Thyroid gland (tissue), 4 donors: Measurements from ENCODE around the gene BRMS1L. TPM values are rescaled to one million over a fixed set of nuclear protein-coding genes. Genes with fewer than 3 reads are reported as not detected.
"Not testable (repeated sequence)": the region's sequence is repeated elsewhere in the genome, so short reads cannot be mapped to it uniquely, and the experiment has no call there.

Source experiments
- DNase-seq, 2 donors: peaks; one replicate each; pipeline ENCODE4 v3.0.0-alpha.2; 2019
- H3K27ac ChIP-seq, 3 donors: fragments of 200-600 bp; sonication (generic); 1 replicate in 2 of 3; 2 replicates in 1 of 3; pipeline ENCODE4 v1.5.1; 2016 to 2019; ENCODE audit warnings: mild to moderate bottlenecking in 1 of 3, moderate library complexity in 1 of 3
- H3K27me3 ChIP-seq: fragments of 200-600 bp; sonication (generic); one replicate; pipeline ENCODE4 v1.5.1; 2019
- H3K36me3 ChIP-seq, 2 donors: fragments of 200-600 bp; sonication (generic); one replicate each; pipeline ENCODE4 v1.5.1; 2016 to 2019
- H3K4me1 ChIP-seq, 2 donors: fragments of 200-600 bp; sonication (generic); one replicate each; pipeline ENCODE4 v1.5.1; 2017 to 2019
- H3K4me3 ChIP-seq, 3 donors: fragments of 200-600 bp; sonication (generic); replicated peaks in 1 of 3; 1 replicate in 2 of 3; 2 replicates in 1 of 3; pipeline ENCODE4 v1.5.1; 2016; ENCODE audit warnings: mild to moderate bottlenecking in 1 of 3
- H3K9me3 ChIP-seq: fragments of 200-600 bp; sonication (generic); one replicate; pipeline ENCODE4 v1.5.1; 2017
- CTCF ChIP-seq, 6 experiments: fragments of 200-600 bp in 3 of 6; fragments of 450-650 bp in 3 of 6; sonication (generic) in 3 of 6; IDR thresholded peaks; one replicate each; pipeline ENCODE4 v1.5.1; 2016 to 2019; ENCODE audit warnings: antibody characterized with exemption in 6 of 6, mild to moderate bottlenecking in 2 of 6, inconsistent platforms in 1 of 6, moderate library complexity in 1 of 6
- POLR2A ChIP-seq, 2 donors: fragments of 450-650 bp; IDR thresholded peaks; one replicate each; pipeline ENCODE4 v1.6.1; 2017; ENCODE audit warnings: antibody characterized with exemption in 2 of 2, mild to moderate bottlenecking in 2 of 2, moderate library complexity in 1 of 2
- WGBS, 2 donors: methylation state at CpG; one replicate each; pipeline ENCODE4 v1.1.5; 2017; 5-methylcytosine and 5-hydroxymethylcytosine counted together
- intact Hi-C: fragments of 100-400 bp; cut with DNase I; formaldehyde crosslinking; loops from one replicate; pipeline ENCODE4 v1.15.1; 2023
- total RNA-seq, 4 donors: library from RNA; depleted of rRNA; stranded (reverse); fragments of >200 nt; gene quantifications; one replicate each; pipeline ENCODE4 v1.2.3, GENCODE V29; 2016

BRMS1L gene
- total RNA-seq, 4 donors from 2014 or later, result 6.0 to 10.6 (median 8.3) TPM

GRCh38 chr14:35827678-35828472, 1.7 kb downstream of the BRMS1L start:
- peaks cover 0 to 4% of the 10 kb centered on the region in 2 donors for H3K36me3 ChIP-seq
- no peak for TF ChIP-seq POLR2A (IDR thresholded peaks at IDR 0.05)
- no peak for TF ChIP-seq CTCF (IDR thresholded peaks at IDR 0.05)
- H3K27ac ChIP-seq, result no peak overlapping the region
- no peak overlapping the region for H3K4me3 ChIP-seq
- DNase-seq, result no peak
- peaks cover 5 to 6% of the 10 kb centered on the region in 2 donors for H3K4me1 ChIP-seq
- intact Hi-C loops, result no loop called here
- H3K9me3 ChIP-seq, result no peaks in the 10 kb centered on the region
- no peaks in the 10 kb centered on the region for H3K27me3 ChIP-seq
- WGBS, 2 donors, result 88 to 90% methylated on average over 11 of the region's 11 CpGs

GRCh38 chr14:35829449-35829848, 3.3 kb downstream of the BRMS1L start:
- intact Hi-C loops, result no loop called here
- no peaks in the 10 kb centered on the region for H3K27me3 ChIP-seq
- no peak for TF ChIP-seq POLR2A (IDR thresholded peaks at IDR 0.05)
- TF ChIP-seq CTCF (IDR thresholded peaks at IDR 0.05), result no peak
- WGBS, 2 donors, result 77 to 90% methylated on average over 1 of the region's 1 CpG
- H3K36me3 ChIP-seq, result peaks cover 0 to 4% of the 10 kb centered on the region in 2 donors
- peaks cover 5 to 6% of the 10 kb centered on the region in 2 donors for H3K4me1 ChIP-seq
- no peak overlapping the region for H3K4me3 ChIP-seq
- DNase-seq, result no peak
- no peaks in the 10 kb centered on the region for H3K9me3 ChIP-seq
- H3K27ac ChIP-seq, result no peak overlapping the region

GRCh38 chr14:35835208-35835982, 9.3 kb downstream of the BRMS1L start:
- H3K36me3 ChIP-seq, result peaks cover 0 to 4% of the 10 kb centered on the region in 2 donors
- no peak for DNase-seq
- 92 to 93% methylated on average over 5 of the region's 5 CpGs for WGBS, 2 donors
- H3K9me3 ChIP-seq, result no peaks in the 10 kb centered on the region
- no peak overlapping the region for H3K4me3 ChIP-seq
- TF ChIP-seq CTCF (IDR thresholded peaks at IDR 0.05) (no peak), POLR2A (IDR thresholded peaks at IDR 0.05) (no peak)
- H3K27me3 ChIP-seq, result no peaks in the 10 kb centered on the region
- intact Hi-C loops, result no loop called here
- no peaks in the 10 kb centered on the region for H3K4me1 ChIP-seq
- H3K27ac ChIP-seq, result no peak overlapping the region

GRCh38 chr14:35841704-35842103, 15.6 kb downstream of the BRMS1L start:
- DNase-seq, H3K4me1 ChIP-seq, H3K27me3 ChIP-seq, H3K9me3 ChIP-seq, intact Hi-C loops, H3K27ac ChIP-seq, H3K4me3 ChIP-seq: not testable (repeated sequence)
- 100% methylated on average over 2 of the region's 2 CpGs for WGBS, 2 donors
- H3K36me3 ChIP-seq, result peaks cover 6 to 13% of the 10 kb centered on the region in 2 donors

- DNase-seq, H3K27ac ChIP-seq, H3K4me1 ChIP-seq, H3K4me3 ChIP-seq, H3K27me3 ChIP-seq, intact Hi-C loops, H3K9me3 ChIP-seq: not testable (repeated sequence)
- WGBS, 2 donors, result 98 to 100% methylated on average over 2 of the region's 2 CpGs
- peaks cover 6 to 13% of the 10 kb centered on the region in 2 donors for H3K36me3 ChIP-seq
These were observed 16.1 kb downstream of the BRMS1L start for GRCh38 chr14:35842245-35842644.

- no peak for TF ChIP-seq CTCF (IDR thresholded peaks at IDR 0.05)
- TF ChIP-seq POLR2A (IDR thresholded peaks at IDR 0.05), result no peak
- H3K27me3 ChIP-seq, result no peaks in the 10 kb centered on the region
- no peaks in the 10 kb centered on the region for H3K9me3 ChIP-seq
- 97 to 98% methylated on average over 8 of the region's 8 CpGs for WGBS, 2 donors
- no peaks in the 10 kb centered on the region for H3K4me1 ChIP-seq
- intact Hi-C loops, result no loop called here
- H3K36me3 ChIP-seq, result peaks cover 6 to 13% of the 10 kb centered on the region in 2 donors
- DNase-seq, result no peak
- no peak overlapping the region for H3K27ac ChIP-seq
- no peak overlapping the region for H3K4me3 ChIP-seq
These were observed 18.4 kb downstream of the BRMS1L start for GRCh38 chr14:35844494-35844893.
